Liver (tissue), 9 donors: Measurements from ENCODE around the gene RHEB. TPM values are rescaled to one million over a fixed set of nuclear protein-coding genes. Genes with fewer than 3 reads are reported as not detected.

Experiments used
- DNase-seq: peaks from one replicate; pipeline ENCODE4 v3.0.0-alpha.2; 2017; ENCODE audit warnings: low spot score
- H3K27ac ChIP-seq, 2 donors: one replicate each; pipeline ENCODE4 v1.7.0; 2013; ENCODE audit warnings: inconsistent platforms in 2 of 2, low read length in 2 of 2, control low read depth in 1 of 2, low read depth in 1 of 2, mild to moderate bottlenecking in 1 of 2
- H3K27me3 ChIP-seq, 4 donors: one replicate each; pipeline versions ENCODE4 v1.6.1 to v1.7.0; 2013; ENCODE audit warnings: low read length in 3 of 4, inconsistent platforms in 1 of 4, mild to moderate bottlenecking in 1 of 4, moderate library complexity in 1 of 4; ENCODE audit not compliant: control insufficient read depth in 4 of 4, insufficient read depth in 4 of 4
- H3K36me3 ChIP-seq, 4 donors: one replicate each; pipeline versions ENCODE4 v1.6.1 to v1.7.0; 2013; ENCODE audit warnings: low read length in 3 of 4, mild to moderate bottlenecking in 3 of 4, low read depth in 1 of 4, moderate library complexity in 1 of 4; ENCODE audit not compliant: control insufficient read depth in 4 of 4, insufficient read depth in 3 of 4
- H3K4me1 ChIP-seq, 4 donors: one replicate each; pipeline versions ENCODE4 v1.6.1 to v1.7.0; 2013; ENCODE audit warnings: low read length in 3 of 4, mild to moderate bottlenecking in 3 of 4, moderate library complexity in 1 of 4; ENCODE audit not compliant: control insufficient read depth in 4 of 4, insufficient read depth in 4 of 4
- H3K4me3 ChIP-seq, 3 donors: one replicate each; pipeline versions ENCODE4 v1.6.1 to v1.7.0; 2013; ENCODE audit warnings: low read length in 3 of 3, control low read depth in 1 of 3, low read depth in 1 of 3, mild to moderate bottlenecking in 1 of 3
- H3K9ac ChIP-seq, 2 donors: one replicate each; pipeline ENCODE4 v1.7.0; 2013; ENCODE audit warnings: low read length in 2 of 2, mild to moderate bottlenecking in 2 of 2, moderate library complexity in 2 of 2, control low read depth in 1 of 2, low read depth in 1 of 2
- H3K9me3 ChIP-seq, 4 donors: one replicate each; pipeline versions ENCODE4 v1.6.1 to v1.7.0; 2013; ENCODE audit warnings: low read length in 3 of 4; ENCODE audit not compliant: control insufficient read depth in 4 of 4
- FOXA1 ChIP-seq: IDR thresholded peaks from 2 replicates; pipeline ENCODE4 v1.6.1; 2016; ENCODE audit warnings: antibody characterized with exemption
- FOXA2 ChIP-seq: IDR thresholded peaks from 2 replicates; pipeline ENCODE4 v1.6.1; 2016; ENCODE audit warnings: antibody characterized with exemption
- GABPA ChIP-seq, 2 donors: IDR thresholded peaks in 1 of 2; conservative IDR thresholded peaks in 1 of 2; 2 replicates each; pipeline ENCODE4 v1.6.1; 2016; ENCODE audit warnings: antibody characterized with exemption in 2 of 2, mild to moderate bottlenecking in 1 of 2, moderate library complexity in 1 of 2
- HNF4A ChIP-seq, 2 donors: conservative IDR thresholded peaks; 2 replicates each; pipeline ENCODE4 v1.6.1; 2016; ENCODE audit warnings: antibody characterized with exemption in 2 of 2, mild to moderate bottlenecking in 2 of 2
- HNF4G ChIP-seq: IDR thresholded peaks from 2 replicates; pipeline ENCODE4 v1.6.1; 2016; ENCODE audit warnings: antibody characterized with exemption
- JUND ChIP-seq, 2 donors: IDR thresholded peaks; 2 replicates each; pipeline ENCODE4 v1.6.1; 2016; ENCODE audit warnings: antibody characterized with exemption in 2 of 2
- NR2F2 ChIP-seq: IDR thresholded peaks from 2 replicates; pipeline ENCODE4 v1.6.1; 2016; ENCODE audit warnings: antibody characterized with exemption
- RAD21 ChIP-seq, 2 donors: IDR thresholded peaks; 2 replicates each; pipeline ENCODE4 v1.6.1; 2016; ENCODE audit warnings: antibody characterized with exemption in 2 of 2, mild to moderate bottlenecking in 2 of 2
- RXRA ChIP-seq, 2 donors: IDR thresholded peaks; 2 replicates each; pipeline ENCODE4 v1.6.1; 2017 to 2018; ENCODE audit warnings: antibody characterized with exemption in 2 of 2, mild to moderate bottlenecking in 1 of 2
- SP1 ChIP-seq: IDR thresholded peaks from 2 replicates; pipeline ENCODE4 v1.6.1; 2018; ENCODE audit warnings: antibody characterized with exemption, mild to moderate bottlenecking
- TAF1 ChIP-seq: conservative IDR thresholded peaks from 2 replicates; pipeline ENCODE4 v1.6.1; 2016; ENCODE audit warnings: antibody characterized with exemption, mild to moderate bottlenecking
- YY1 ChIP-seq: IDR thresholded peaks from 2 replicates; pipeline ENCODE4 v1.6.1; 2016; ENCODE audit warnings: antibody characterized with exemption, mild to moderate bottlenecking
- WGBS: extraction: QIAGEN DNeasy Blood & Tissue Kit; methylation state at CpG from one replicate; pipeline ENCODE4 v1.1.7; 2013; 5-methylcytosine and 5-hydroxymethylcytosine counted together
- polyA plus RNA-seq, 2 donors: library from polyadenylated mRNA; stranded (reverse) in 1 of 2; unstranded in 1 of 2; fragments of 200-250 nt in 1 of 2; fragments of >200 nt in 1 of 2; fragmentation: Nextera tagmentation in 1 of 2; extraction: Ambion mirVana in 1 of 2; gene quantifications; one replicate each; pipeline versions ENCODE4 v1.2.1 to v1.2.3, GENCODE V29; 2013 to 2015
- total RNA-seq, 2 donors: library from RNA; depleted of rRNA; stranded (reverse); fragments of >200 nt; gene quantifications; one replicate each; pipeline ENCODE4 v1.2.3, GENCODE V29; 2014
- TF ChIP-seq, protein P1 (sequence below): IDR thresholded peaks from 2 replicates; pipeline ENCODE4 v1.6.1; 2016; ENCODE audit warnings: antibody characterized with exemption
- TF ChIP-seq, protein P2 (sequence below): IDR thresholded peaks from 2 replicates; pipeline ENCODE4 v1.6.1; 2016; ENCODE audit warnings: antibody characterized with exemption
- TF ChIP-seq, protein P3 (sequence below): IDR thresholded peaks from 2 replicates; pipeline ENCODE4 v1.6.1; 2016; ENCODE audit warnings: antibody characterized with exemption
- TF ChIP-seq, protein P4 (sequence below): fragments of 150-350 bp; IDR thresholded peaks from 2 replicates; pipeline ENCODE4 v1.5.1; 2017; ENCODE audit warnings: improper control_type of control experiment, low read depth, low read length; ENCODE audit not compliant: missing input control
- donor health status: healthy.
- donor health status: healthy.
- donor health status: healthy.
- donor health status: healthy.
- donor health status: healthy.

RHEB gene
- total and polyA plus RNA-seq, 4 donors: 29.5 to 59.0 (median 36.5) TPM

DNA sequence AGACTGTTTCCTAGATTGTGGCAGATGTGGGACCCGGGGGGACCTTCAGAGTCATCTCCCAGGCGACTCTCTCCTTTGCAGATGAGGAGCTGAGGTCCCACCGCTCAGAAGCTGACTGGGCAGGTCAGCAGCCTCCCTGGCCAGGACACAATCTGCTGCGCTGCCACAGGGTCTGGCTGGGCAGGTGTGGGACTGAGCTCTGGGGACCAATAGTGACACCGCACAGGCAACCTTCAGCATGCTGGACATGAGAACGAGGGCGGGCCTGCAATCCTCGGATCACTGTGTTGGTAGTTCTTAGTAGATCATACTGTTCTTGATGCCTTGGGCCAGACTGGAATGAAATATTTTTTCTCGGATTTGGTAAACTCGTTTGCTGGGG lies 59.2 kb downstream of the RHEB start:
- peaks cover 0 to 8% (median under 1%) of the 10 kb centered on the region in 4 donors for H3K9me3 ChIP-seq
- no peak for DNase-seq
- peaks cover 0 to 12% (median 9%) of the 10 kb centered on the region in 4 donors for H3K4me1 ChIP-seq
- TF ChIP-seq HNF4A (conservative IDR thresholded peaks at IDR 0.05) (no peak), FOXA1 (no peak), RXRA (IDR thresholded peaks at IDR 0.05) (no peak), RAD21 (IDR thresholded peaks at IDR 0.05) (no peak)
- TF ChIP-seq, protein P1, sequence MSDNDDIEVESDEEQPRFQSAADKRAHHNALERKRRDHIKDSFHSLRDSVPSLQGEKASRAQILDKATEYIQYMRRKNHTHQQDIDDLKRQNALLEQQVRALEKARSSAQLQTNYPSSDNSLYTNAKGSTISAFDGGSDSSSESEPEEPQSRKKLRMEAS: no peak
- TF ChIP-seq, protein P2, sequence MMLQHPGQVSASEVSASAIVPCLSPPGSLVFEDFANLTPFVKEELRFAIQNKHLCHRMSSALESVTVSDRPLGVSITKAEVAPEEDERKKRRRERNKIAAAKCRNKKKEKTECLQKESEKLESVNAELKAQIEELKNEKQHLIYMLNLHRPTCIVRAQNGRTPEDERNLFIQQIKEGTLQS: no peak
- no peak overlapping the region for H3K27ac ChIP-seq
- H3K36me3 ChIP-seq: peaks cover 0 to 8% (median 4%) of the 10 kb centered on the region in 4 donors
- H3K9ac ChIP-seq: no peak overlapping the region
- H3K27me3 ChIP-seq: no peaks in the 10 kb centered on the region
- no peak overlapping the region for H3K4me3 ChIP-seq
- WGBS: 83% methylated on average over 10 of the region's 10 CpGs

DNA sequence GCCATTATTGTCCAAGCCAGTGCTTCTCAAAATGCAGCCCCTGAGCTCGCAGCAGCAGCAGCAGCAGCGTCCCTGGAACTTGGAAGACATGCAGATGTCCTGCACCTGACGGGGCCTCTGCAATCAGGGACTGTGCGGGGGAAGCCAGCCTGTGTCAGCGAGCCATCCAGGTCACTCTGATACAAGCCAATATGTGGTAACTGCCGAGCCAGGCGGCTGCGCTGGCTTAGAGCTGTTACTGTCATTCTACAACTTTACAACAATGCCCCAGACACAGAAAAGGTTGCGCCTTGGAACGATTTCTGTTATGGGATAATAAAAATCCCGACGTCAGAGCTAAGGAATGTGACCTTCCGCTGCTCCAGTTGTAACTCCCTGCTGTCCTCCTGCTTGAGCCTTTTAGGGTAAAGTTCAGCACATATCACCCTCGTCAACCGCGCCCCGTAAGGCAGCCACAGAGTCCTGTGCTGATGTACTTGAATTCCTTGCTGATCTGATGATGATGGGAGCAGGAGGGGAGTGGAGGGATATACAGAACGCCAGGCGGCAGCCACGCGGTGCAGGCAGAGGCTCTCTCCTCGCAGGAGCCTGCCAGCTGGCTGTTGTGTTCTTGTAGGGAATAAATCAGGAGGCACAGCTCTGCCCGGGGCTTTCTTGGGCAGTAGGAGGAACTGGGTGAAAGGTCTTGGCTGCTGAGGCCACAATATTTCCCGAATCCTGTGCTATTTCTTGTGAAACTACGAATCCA lies 59.8 kb downstream of the RHEB start:
- no peak overlapping the region for H3K4me3 ChIP-seq

More for the DNA sequence above, 59.8 kb downstream of the RHEB start:
- Histone ChIP-seq H3K9me3 (peaks cover 0 to 8% (median under 1%) of the 10 kb centered on the region in 4 donors), H3K4me1 (peaks cover 0 to 12% (median 9%) of the 10 kb centered on the region in 4 donors), H3K27me3 (no peaks in the 10 kb centered on the region), H3K36me3 (peaks cover 0 to 3% (median 0%) of the 10 kb centered on the region in 4 donors), H3K9ac (no peak overlapping the region), H3K27ac (peak overlapping the region in 1 of 2 donors; percentile 11)
- peak; percentile 17 for TF ChIP-seq FOXA2
- TF ChIP-seq JUND (IDR thresholded peaks at IDR 0.05): peak; percentile 76 to 79
- peak; percentile 83 to 85 for TF ChIP-seq RXRA (IDR thresholded peaks at IDR 0.05)
- TF ChIP-seq HNF4A (conservative IDR thresholded peaks at IDR 0.05): peak; percentile 32 to 60
- peak; percentile 57 to 63 for TF ChIP-seq RAD21 (IDR thresholded peaks at IDR 0.05)
- TF ChIP-seq FOXA1: no peak
- no peak for TF ChIP-seq HNF4G
- TF ChIP-seq, protein P1: no peak
- TF ChIP-seq, protein P3, sequence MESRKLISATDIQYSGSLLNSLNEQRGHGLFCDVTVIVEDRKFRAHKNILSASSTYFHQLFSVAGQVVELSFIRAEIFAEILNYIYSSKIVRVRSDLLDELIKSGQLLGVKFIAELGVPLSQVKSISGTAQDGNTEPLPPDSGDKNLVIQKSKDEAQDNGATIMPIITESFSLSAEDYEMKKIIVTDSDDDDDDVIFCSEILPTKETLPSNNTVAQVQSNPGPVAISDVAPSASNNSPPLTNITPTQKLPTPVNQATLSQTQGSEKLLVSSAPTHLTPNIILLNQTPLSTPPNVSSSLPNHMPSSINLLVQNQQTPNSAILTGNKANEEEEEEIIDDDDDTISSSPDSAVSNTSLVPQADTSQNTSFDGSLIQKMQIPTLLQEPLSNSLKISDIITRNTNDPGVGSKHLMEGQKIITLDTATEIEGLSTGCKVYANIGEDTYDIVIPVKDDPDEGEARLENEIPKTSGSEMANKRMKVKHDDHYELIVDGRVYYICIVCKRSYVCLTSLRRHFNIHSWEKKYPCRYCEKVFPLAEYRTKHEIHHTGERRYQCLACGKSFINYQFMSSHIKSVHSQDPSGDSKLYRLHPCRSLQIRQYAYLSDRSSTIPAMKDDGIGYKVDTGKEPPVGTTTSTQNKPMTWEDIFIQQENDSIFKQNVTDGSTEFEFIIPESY: no peak
- TF ChIP-seq SP1: peak; percentile 89
- TF ChIP-seq GABPA (IDR thresholded peaks at IDR 0.05 in 1 of 2, conservative IDR thresholded peaks at IDR 0.05 in 1 of 2): no peak
- TF ChIP-seq, protein P4, sequence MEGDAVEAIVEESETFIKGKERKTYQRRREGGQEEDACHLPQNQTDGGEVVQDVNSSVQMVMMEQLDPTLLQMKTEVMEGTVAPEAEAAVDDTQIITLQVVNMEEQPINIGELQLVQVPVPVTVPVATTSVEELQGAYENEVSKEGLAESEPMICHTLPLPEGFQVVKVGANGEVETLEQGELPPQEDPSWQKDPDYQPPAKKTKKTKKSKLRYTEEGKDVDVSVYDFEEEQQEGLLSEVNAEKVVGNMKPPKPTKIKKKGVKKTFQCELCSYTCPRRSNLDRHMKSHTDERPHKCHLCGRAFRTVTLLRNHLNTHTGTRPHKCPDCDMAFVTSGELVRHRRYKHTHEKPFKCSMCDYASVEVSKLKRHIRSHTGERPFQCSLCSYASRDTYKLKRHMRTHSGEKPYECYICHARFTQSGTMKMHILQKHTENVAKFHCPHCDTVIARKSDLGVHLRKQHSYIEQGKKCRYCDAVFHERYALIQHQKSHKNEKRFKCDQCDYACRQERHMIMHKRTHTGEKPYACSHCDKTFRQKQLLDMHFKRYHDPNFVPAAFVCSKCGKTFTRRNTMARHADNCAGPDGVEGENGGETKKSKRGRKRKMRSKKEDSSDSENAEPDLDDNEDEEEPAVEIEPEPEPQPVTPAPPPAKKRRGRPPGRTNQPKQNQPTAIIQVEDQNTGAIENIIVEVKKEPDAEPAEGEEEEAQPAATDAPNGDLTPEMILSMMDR: no peak
- TF ChIP-seq, protein P2: no peak
- TF ChIP-seq TAF1: no peak
- TF ChIP-seq NR2F2: peak; percentile 91
- no peak for TF ChIP-seq YY1
- DNase-seq: no peak
- WGBS: 13% methylated on average over 25 of the region's 25 CpGs
